ENCODE data around the gene SECTM1.

GRCh38 chr17:82339634-82340580, 6.3 kb upstream of the SECTM1 start:
- no peak for TF ChIP-seq CTCF (IDR thresholded peaks at IDR 0.05; ENCODE audit: insufficient read depth, low read depth, low read length)
- TF ChIP-seq EZH2 (IDR thresholded peaks at IDR 0.05; ENCODE audit: insufficient read depth, low read length), result no peak
